ENCODE results near the gene NBDY. TPM values are rescaled to one million over a fixed set of nuclear protein-coding genes. Genes with fewer than 3 reads are reported as not detected.

NBDY gene
- polyA plus RNA-seq, 1 donor (not counting 4 experiments of a cell fraction or from before 2014, with no cell fraction given), result 41.1 TPM

DNA sequence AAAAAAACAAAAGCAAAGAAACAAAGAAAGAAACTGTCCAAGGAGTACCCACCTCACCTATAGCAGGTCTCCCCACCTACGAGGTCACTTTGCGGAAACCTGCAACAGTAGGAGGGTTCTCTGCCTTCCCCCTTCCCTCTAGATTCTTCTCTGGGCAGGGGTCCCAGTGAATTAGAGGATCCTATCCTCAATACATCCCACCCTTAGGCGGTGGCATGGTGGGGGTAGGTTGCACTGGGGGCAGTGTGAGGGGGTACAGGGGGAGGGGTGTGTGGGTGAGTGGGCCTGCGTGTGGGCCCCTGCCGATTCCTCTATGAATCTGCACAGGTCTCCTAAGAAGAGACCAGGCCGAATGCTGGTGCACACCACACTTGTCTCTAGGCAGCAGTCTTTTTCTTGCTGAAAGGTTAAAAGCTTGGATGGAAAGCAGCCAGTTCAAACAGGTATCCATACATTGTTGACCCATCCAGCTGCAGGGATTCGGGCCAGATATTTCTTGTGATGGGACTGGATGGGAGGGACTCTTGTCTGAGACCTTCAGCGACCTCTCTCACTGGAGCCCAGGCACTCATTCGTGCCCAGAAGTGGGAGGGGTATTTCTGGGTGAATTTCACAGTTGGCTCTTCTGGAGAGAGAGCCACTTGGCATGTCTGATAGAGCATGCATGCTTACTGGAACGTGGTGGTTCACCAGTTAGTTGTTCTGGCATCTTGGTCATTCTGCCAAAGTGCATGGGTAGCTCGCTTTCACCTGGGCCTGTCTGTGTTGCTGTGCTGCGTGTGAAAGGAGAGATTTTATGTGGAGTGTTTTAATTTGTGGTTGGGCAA, 65.6 kb downstream of the NBDY start:
- Histone ChIP-seq H4K20me1 (ENCODE audit: control insufficient read depth, extremely low read depth, insufficient read depth, low read length) (no peaks in the 10 kb centered on the region), H3K9ac (ENCODE audit: control insufficient read depth, extremely low read depth, insufficient read depth, low read length) (no peak overlapping the region), H3K27ac (ENCODE audit: control insufficient read depth, insufficient read depth, low read length) (no peak overlapping the region), H3K4me3 (ENCODE audit: control insufficient read depth in 2 of 3, extremely low read depth in 1 of 3, insufficient read depth in 2 of 3, low read depth in 1 of 3, low read length in 3 of 3) (no peak overlapping the region), H3K36me3 (ENCODE audit: control insufficient read depth in 2 of 2, extremely low read depth in 1 of 2, insufficient read depth in 2 of 2, low read length in 2 of 2) (peaks cover 0 to 2% of the 10 kb centered on the region in 2 experiments), H3K9me3 (ENCODE audit: control insufficient read depth, low read depth, low read length) (no peaks in the 10 kb centered on the region), H3K4me2 (ENCODE audit: control insufficient read depth, extremely low read depth, insufficient read depth, low read depth, low read length) (no peak overlapping the region), H2AFZ (ENCODE audit: control insufficient read depth, low read length) (no peak overlapping the region), H3K27me3 (ENCODE audit: control insufficient read depth, extremely low read depth, insufficient read depth, low read length) (no peaks in the 10 kb centered on the region), H3K4me1 (ENCODE audit: control insufficient read depth, extremely low read depth, insufficient read depth, low read length) (peaks cover 2% of the 10 kb centered on the region), H3K79me2 (ENCODE audit: control insufficient read depth, insufficient read depth, low read length) (no peaks in the 10 kb centered on the region), H3K9me1 (ENCODE audit: control insufficient read depth, extremely low read depth, insufficient read depth, low read length) (no peaks in the 10 kb centered on the region)
- no peak for TF ChIP-seq EZH2 (IDR thresholded peaks at IDR 0.05; ENCODE audit: low read length)
- no peak for TF ChIP-seq CTCF (optimal IDR thresholded peaks at IDR 0.05 in 1 of 3, IDR thresholded peaks at IDR 0.05 in 1 of 3, conservative IDR thresholded peaks at IDR 0.05 in 1 of 3; ENCODE audit: extremely low read depth in 1 of 3, insufficient read depth in 2 of 3, low read length in 3 of 3)
- DNase-seq (ENCODE audit: low read depth, low spot score), result no peak
- FAIRE-seq, result no peak
- dilution Hi-C loops (cut with MboI; ENCODE audit: extremely low pct_ligation_motif_present, low sequenced_read_pairs), result no loop called here

- Histone ChIP-seq H3K4me3 (ENCODE audit: control insufficient read depth in 2 of 3, extremely low read depth in 1 of 3, insufficient read depth in 2 of 3, low read depth in 1 of 3, low read length in 3 of 3) (no peak overlapping the region), H3K9ac (ENCODE audit: control insufficient read depth, extremely low read depth, insufficient read depth, low read length) (no peak overlapping the region), H2AFZ (ENCODE audit: control insufficient read depth, low read length) (no peak overlapping the region), H3K27me3 (ENCODE audit: control insufficient read depth, extremely low read depth, insufficient read depth, low read length) (no peaks in the 10 kb centered on the region), H3K27ac (ENCODE audit: control insufficient read depth, insufficient read depth, low read length) (no peak overlapping the region), H3K4me2 (ENCODE audit: control insufficient read depth, extremely low read depth, insufficient read depth, low read depth, low read length) (no peak overlapping the region), H3K4me1 (ENCODE audit: control insufficient read depth, extremely low read depth, insufficient read depth, low read length) (peaks cover 2% of the 10 kb centered on the region), H3K79me2 (ENCODE audit: control insufficient read depth, insufficient read depth, low read length) (no peaks in the 10 kb centered on the region), H3K9me3 (ENCODE audit: control insufficient read depth, low read depth, low read length) (no peaks in the 10 kb centered on the region), H3K9me1 (ENCODE audit: control insufficient read depth, extremely low read depth, insufficient read depth, low read length) (no peaks in the 10 kb centered on the region), H3K36me3 (ENCODE audit: control insufficient read depth in 2 of 2, extremely low read depth in 1 of 2, insufficient read depth in 2 of 2, low read length in 2 of 2) (peaks cover 0 to 2% of the 10 kb centered on the region in 2 experiments), H4K20me1 (ENCODE audit: control insufficient read depth, extremely low read depth, insufficient read depth, low read length) (no peaks in the 10 kb centered on the region)
- FAIRE-seq, result no peak
- dilution Hi-C loops (cut with MboI; ENCODE audit: extremely low pct_ligation_motif_present, low sequenced_read_pairs), result no loop called here
- TF ChIP-seq CTCF (optimal IDR thresholded peaks at IDR 0.05 in 1 of 3, IDR thresholded peaks at IDR 0.05 in 1 of 3, conservative IDR thresholded peaks at IDR 0.05 in 1 of 3; ENCODE audit: extremely low read depth in 1 of 3, insufficient read depth in 2 of 3, low read length in 3 of 3) (no peak), EZH2 (IDR thresholded peaks at IDR 0.05; ENCODE audit: low read length) (no peak)
- no peak for DNase-seq (ENCODE audit: low read depth, low spot score)
Observed at GRCh38 chrX:56795309-56795868, 66.3 kb downstream of the NBDY start.

Data from keratinocyte (primary cell).